ENCODE results near the gene SAPCD2. TPM values are rescaled to one million over a fixed set of nuclear protein-coding genes. Genes with fewer than 3 reads are reported as not detected.

Gene SAPCD2
- total and polyA plus RNA-seq, 2 experiments from 2014 or later = 13.4 to 60.3 TPM

- Histone ChIP-seq H3K4me2 (no peak overlapping the region), H3F3A (replicated peaks; ENCODE audit: low read depth) (peaks cover 33% of the 10 kb centered on the region), H4K20me1 (replicated peaks; ENCODE audit: insufficient read depth) (0 out of 2 replicates have a peak, but pooled peaks cover 6% of the 10 kb centered on the region), H3K79me2 (replicated peaks; ENCODE audit: insufficient read depth) (no peaks in the 10 kb centered on the region), H3K4me1 (ENCODE audit: insufficient read depth) (peaks cover 29% of the 10 kb centered on the region), H3K36me3 (ENCODE audit: insufficient read depth) (no peaks in the 10 kb centered on the region), H3K4me3 (no peak overlapping the region), H2AFZ (no peak overlapping the region), H3K27ac (ENCODE audit: low read depth) (no peak overlapping the region), H3K27me3 (ENCODE audit: insufficient read depth) (peaks cover 40% of the 10 kb centered on the region), H3K9me2 (ENCODE audit: insufficient read depth) (no peaks in the 10 kb centered on the region)
- no peak overlapping the region for H3K4me3 Mint-ChIP-seq
- H3K4me1 Mint-ChIP-seq = peaks cover 22% of the 10 kb centered on the region
- H3K9me3 Mint-ChIP-seq = no peaks in the 10 kb centered on the region; the same call in 2 of the 3 replicates
- H3K36me3 Mint-ChIP-seq (ENCODE audit: low read depth) = no peaks in the 10 kb centered on the region; the same call in 2 of the 3 replicates
- peak overlapping the region; percentile 38; the same call in 1 of the 2 replicates for H3K27ac Mint-ChIP-seq
- peaks cover 50% of the 10 kb centered on the region for H3K27me3 Mint-ChIP-seq (ENCODE audit: insufficient read depth, low read depth, poor library complexity)
- TF ChIP-seq ZNF114 (CRISPR knock-in tag; IDR thresholded peaks at IDR 0.05) (no peak), CREB1 (CRISPR knock-in tag; IDR thresholded peaks at IDR 0.05; ENCODE audit: low read depth) (no peak), NANOG (IDR thresholded peaks at IDR 0.05; ENCODE audit: borderline replicate concordance) (no peak), ETS1 (IDR thresholded peaks at IDR 0.05) (no peak), ZNF331 (CRISPR knock-in tag; IDR thresholded peaks at IDR 0.05; ENCODE audit: low read depth) (no peak), EZH2phosphoT487 (IDR thresholded peaks at IDR 0.05; ENCODE audit: unreplicated experiment) (no peak), STAT1 (IDR thresholded peaks at IDR 0.05; ENCODE audit: unreplicated experiment) (no peak), CTCF (conservative IDR thresholded peaks at IDR 0.05; ENCODE audit: low read depth in 2 of 2) (no peak), REST (IDR thresholded peaks at IDR 0.05; ENCODE audit: unreplicated experiment) (no peak), ZNF462 (CRISPR knock-in tag; IDR thresholded peaks at IDR 0.05) (no peak), EZH2 (IDR thresholded peaks at IDR 0.05; ENCODE audit: low read depth, unreplicated experiment) (no peak), JUNB (IDR thresholded peaks at IDR 0.05; ENCODE audit: unreplicated experiment) (no peak), POLR2AphosphoS5 (IDR thresholded peaks at IDR 0.05; ENCODE audit: low read depth) (no peak)
- ATAC-seq (no peak), DNase-seq (ENCODE audit: low spot score) (peak; percentile 62)
Measured at GRCh38 chr9:137075275-137075775, 5.0 kb upstream of the SAPCD2 start.
